ENCODE measurements around the gene FAS. TPM values are rescaled to one million over a fixed set of nuclear protein-coding genes. Genes with fewer than 3 reads are reported as not detected.

The FAS gene
- total RNA-seq, 3 donors from 2014 or later, result 31.8 to 51.0 (median 50.8) TPM

- ATAC-seq (no peak), DNase-seq (no peak)
- TF ChIP-seq, protein P1, sequence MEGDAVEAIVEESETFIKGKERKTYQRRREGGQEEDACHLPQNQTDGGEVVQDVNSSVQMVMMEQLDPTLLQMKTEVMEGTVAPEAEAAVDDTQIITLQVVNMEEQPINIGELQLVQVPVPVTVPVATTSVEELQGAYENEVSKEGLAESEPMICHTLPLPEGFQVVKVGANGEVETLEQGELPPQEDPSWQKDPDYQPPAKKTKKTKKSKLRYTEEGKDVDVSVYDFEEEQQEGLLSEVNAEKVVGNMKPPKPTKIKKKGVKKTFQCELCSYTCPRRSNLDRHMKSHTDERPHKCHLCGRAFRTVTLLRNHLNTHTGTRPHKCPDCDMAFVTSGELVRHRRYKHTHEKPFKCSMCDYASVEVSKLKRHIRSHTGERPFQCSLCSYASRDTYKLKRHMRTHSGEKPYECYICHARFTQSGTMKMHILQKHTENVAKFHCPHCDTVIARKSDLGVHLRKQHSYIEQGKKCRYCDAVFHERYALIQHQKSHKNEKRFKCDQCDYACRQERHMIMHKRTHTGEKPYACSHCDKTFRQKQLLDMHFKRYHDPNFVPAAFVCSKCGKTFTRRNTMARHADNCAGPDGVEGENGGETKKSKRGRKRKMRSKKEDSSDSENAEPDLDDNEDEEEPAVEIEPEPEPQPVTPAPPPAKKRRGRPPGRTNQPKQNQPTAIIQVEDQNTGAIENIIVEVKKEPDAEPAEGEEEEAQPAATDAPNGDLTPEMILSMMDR (IDR thresholded peaks at IDR 0.05), result no peak
- Histone ChIP-seq H3K4me3 (no peak overlapping the region), H3K36me3 (ENCODE audit: low read depth) (no peaks in the 10 kb centered on the region), H3K4me1 (ENCODE audit: low read depth) (no peaks in the 10 kb centered on the region), H3K9me3 (no peaks in the 10 kb centered on the region)
- intact Hi-C loops (cut with DNase I, micrococcal nuclease), result no loop called here
Observed at GRCh38 chr10:89063465-89063864, 72.9 kb downstream of the FAS start.

- Histone ChIP-seq H3K9me3 (no peaks in the 10 kb centered on the region), H3K36me3 (ENCODE audit: low read depth) (no peaks in the 10 kb centered on the region), H3K4me1 (ENCODE audit: low read depth) (no peaks in the 10 kb centered on the region), H3K4me3 (no peak overlapping the region)
- TF ChIP-seq, protein P1 (IDR thresholded peaks at IDR 0.05), result no peak
- intact Hi-C loops (cut with DNase I, micrococcal nuclease), result no loop called here
- DNase-seq (no peak), ATAC-seq (no peak)
Observed at GRCh38 chr10:89064748-89065147, 74.2 kb downstream of the FAS start.

Small RNA genes within 50 kb of the gene (microRNA-seq; reads per million reads assigned to microRNA genes)
- gene MIR4679-1 (not detected), gene MIR4679-2 (not detected)

Other genes with a start within 250 kb of the FAS start
- not detected for gene LIPN, start 230.8 kb upstream of the FAS start, total RNA-seq
- not detected for gene LIPM, start 188.1 kb upstream of the FAS start, total RNA-seq
- gene ANKRD22, start 139.0 kb upstream of the FAS start, total RNA-seq, result 10 to 100 TPM in 2 of 3 donors, 1 to 10 TPM in 1; 9.0 to 30.6 (median 18.9) TPM
- gene STAMBPL1, start 110.6 kb upstream of the FAS start, total RNA-seq, result 10 to 100 TPM; 19.2 to 44.2 (median 20.0) TPM
- 100 to 1,000 TPM in 2 of 3 donors, 10 to 100 TPM in 1; 80.6 to 920 (median 253) TPM for gene ACTA2, start 38.0 kb upstream of the FAS start, total RNA-seq
- 1 to 10 TPM in 1 of 3 donors, under 1 TPM in 2; 0.80 to 1.2 (median 0.84) TPM for gene CH25H, start 216.5 kb downstream of the FAS start, total RNA-seq